Stimulated activated naive CD8-positive, alpha-beta T cell treated with anti-CD3 and anti-CD28 coated beads, Interleukin-15, Interleukin-2, amounts not matched to agents 100 U/mL and 50 U/mL, for 24 hours (primary cell): ENCODE measurements around the gene CCDC40.

ENCODE experiments used
- ATAC-seq: fragments of 150-1000 bp; cut with Tn5 transposase; one replicate; pipeline ENCODE4 v1.10.0; 2021
- DNase-seq: peaks from one replicate; pipeline ENCODE4 v3.0.0; 2021

CCDC40 gene

GRCh38 chr17:80018917-80019651 lies 17.4 kb upstream of the CCDC40 start:
- DNase-seq: no peak
- ATAC-seq: no peak

DNA sequence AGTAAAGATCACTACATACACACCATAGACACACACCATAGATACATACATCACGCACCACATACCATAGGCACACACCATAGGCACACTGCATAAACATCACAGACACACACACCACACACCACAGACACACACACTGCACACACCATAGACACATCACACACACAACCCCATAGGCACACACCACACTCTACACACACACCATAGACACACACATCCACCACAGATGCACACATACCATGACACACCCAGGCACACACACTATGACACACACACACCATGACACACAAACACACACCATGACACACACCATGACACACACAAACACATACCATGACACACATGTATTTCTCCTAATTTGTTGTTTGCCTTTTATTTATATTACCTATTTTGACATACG lies 14.8 kb upstream of the CCDC40 start:
- no peak for ATAC-seq
- DNase-seq: no peak

DNA sequence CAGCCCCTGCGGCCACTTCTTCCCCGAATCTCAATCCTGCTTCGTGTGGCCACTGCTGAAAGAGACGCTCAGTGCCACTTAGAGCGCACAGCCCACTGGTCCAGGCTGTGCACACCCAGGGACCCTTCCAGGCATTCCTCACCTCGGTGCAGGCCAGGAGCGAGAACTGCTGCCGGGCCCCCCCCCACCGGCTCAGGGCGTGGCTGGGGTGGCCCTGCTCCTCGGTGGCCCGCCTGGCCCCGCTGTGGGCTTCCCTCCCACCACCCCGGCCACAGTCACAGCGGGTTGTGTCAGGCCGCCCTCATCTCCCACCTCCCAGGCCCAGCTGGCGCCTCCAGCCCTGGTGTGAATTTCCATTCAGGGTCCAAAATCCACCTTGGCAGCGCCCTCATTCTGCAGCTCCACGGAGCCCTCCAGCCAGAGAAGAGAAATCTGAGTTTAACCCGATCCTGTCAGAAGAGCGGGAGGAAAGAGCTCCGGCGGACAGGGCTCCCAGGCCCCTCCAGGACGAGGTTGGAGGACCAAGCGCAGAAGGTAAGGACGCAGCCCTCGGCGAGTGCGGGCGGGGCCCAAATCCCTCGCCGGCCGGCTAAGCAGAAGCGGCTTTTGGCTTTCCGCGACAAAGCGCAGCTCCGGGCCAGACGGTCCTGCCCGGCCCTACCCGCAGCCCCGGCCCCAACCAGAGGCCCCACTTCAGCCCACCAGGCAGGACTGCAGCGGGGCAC lies 12.8 kb upstream of the CCDC40 start:
- ATAC-seq (no peak), DNase-seq (no peak)

DNA sequence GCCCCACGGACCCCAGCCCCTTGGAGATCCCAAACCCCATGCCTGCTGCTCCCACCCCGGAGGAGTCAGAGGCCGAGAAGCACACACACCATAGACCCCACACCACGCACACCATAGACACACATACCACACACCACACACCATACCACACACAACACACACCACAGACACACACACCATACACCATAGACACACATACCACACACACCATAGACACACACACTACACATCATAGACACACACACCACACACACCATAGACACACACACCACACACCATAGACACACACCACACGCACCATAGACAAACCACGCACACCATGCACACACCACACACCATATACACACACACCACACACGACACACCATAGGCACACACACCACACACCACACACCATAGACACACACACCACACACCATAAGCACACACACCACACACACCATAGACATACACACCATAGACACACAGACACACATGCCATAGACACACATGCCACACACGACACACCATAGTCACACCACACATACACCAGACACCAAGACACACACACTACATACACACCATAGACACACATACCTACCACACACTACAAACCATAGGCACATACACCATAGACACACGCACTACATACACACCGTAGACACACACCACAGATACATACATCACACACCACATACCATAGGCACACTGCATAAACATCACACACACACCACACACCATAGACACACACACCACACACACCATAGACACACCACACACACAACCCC lies 12.1 kb upstream of the CCDC40 start:
- DNase-seq (no peak), ATAC-seq (no peak)

DNA sequence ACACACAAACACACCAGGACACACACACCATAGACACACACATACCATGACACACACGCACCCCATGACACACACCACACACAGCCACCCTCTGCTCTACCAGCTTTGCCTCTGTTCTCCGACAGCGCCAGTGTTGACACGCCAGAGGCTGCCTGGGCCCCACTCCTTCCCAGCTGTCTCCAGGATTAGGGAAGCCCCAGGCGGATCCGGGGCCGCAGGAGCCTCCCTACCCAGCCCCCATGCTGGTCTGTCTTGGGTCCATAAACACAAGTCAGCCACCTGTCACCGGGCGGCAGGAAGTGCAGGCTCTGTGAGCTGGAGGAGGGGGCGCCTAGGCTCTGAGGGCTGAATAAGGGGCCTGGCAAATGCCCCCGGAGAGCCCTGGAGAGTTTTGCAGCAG lies 11.3 kb upstream of the CCDC40 start:
- DNase-seq (no peak), ATAC-seq (no peak)

DNA sequence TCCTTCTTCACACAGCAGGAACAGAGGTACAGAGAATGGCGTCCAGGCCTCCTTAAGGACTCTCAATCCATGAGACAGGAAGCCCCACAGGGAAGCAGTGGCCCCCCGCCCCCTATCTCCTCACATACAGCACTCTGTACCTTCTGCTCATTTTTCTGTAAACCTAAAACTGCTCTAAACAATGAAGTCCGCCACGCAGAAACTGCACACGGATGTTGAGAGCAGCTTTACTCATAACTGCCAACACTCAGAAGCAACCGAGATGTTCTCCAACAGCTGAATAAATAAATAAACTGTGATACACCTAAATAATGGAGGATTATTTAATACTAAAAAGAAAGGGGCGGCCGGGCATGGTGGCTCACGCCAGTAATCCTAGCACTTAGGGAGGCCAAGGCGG lies 10.6 kb upstream of the CCDC40 start:
- no peak for ATAC-seq
- DNase-seq: no peak

GRCh38 chr17:80026359-80027042 lies 9.9 kb upstream of the CCDC40 start:
- ATAC-seq (no peak), DNase-seq (no peak)

- DNase-seq: no peak
- no peak for ATAC-seq
Measured at GRCh38 chr17:80027043-80027435, 9.4 kb upstream of the CCDC40 start.

GRCh38 chr17:80028030-80028429 lies 8.4 kb upstream of the CCDC40 start:
- DNase-seq: no peak
- no peak for ATAC-seq

- DNase-seq (no peak), ATAC-seq (no peak)
Measured at GRCh38 chr17:80029258-80029974, 7.0 kb upstream of the CCDC40 start.

GRCh38 chr17:80030730-80031410 lies 5.6 kb upstream of the CCDC40 start:
- DNase-seq (no peak), ATAC-seq (no peak)

DNA sequence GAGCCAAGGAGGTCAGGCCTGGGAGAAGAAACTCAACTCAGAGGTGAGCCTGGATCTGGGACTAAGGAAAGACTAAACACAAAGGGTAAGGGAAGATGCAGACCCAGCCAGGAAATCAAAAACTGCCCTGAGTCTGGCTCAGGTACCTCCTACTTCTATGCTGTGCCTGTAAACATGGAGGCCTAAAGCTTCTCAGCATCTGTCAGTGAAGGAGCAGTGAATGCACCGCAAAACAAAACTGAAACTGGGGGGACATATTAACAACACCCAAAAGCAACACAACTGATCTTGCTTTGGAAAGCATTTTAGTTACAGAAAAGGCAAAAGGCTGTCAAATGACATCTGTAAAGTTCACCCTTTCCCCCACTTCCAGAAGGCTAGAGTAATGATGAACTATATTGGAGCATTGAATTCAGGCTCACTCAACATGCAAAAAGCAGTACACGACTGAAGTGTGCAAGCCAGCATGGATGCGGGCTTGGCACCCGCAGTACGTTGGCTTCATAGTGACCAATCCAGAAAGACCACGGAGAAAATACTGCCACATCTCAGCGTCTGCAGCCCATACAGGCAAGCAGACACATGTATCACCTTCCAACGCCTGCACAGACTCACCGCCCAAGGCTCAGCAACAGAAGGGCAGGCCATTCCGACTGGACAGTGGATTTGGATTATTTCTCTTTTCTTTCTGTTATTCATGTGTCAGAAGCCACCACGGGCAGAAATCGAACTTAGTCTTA lies 4.6 kb upstream of the CCDC40 start:
- ATAC-seq (no peak), DNase-seq (no peak)

DNA sequence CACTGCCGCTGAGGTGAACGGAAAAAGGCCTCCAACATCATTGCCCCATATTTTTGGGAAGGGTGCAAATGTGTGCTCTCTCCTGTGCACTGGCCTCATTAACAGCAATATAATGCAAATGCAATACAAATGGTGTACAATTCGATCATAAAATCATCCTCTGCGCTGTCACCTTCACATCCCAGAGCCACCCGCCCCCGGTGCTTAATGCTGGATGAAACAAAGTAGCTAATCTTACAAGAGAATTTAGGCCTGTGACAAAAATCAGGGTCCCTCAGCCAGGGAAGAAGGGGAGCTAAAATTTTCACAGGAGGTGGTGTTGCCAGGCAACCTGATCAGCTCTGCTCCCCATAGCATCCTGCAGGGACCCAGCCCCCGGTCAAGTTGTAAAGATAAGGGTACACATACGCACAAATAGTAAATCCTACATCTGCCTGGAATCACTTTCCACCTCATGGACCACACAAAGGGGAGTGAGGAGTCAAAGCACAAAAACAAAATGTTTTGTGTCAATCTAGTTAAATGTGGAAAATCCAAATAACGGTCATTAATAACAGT lies 3.7 kb upstream of the CCDC40 start:
- DNase-seq (no peak), ATAC-seq (no peak)

- ATAC-seq: no peak
- no peak for DNase-seq
Measured at GRCh38 chr17:80033840-80034239, 2.6 kb upstream of the CCDC40 start.

DNA sequence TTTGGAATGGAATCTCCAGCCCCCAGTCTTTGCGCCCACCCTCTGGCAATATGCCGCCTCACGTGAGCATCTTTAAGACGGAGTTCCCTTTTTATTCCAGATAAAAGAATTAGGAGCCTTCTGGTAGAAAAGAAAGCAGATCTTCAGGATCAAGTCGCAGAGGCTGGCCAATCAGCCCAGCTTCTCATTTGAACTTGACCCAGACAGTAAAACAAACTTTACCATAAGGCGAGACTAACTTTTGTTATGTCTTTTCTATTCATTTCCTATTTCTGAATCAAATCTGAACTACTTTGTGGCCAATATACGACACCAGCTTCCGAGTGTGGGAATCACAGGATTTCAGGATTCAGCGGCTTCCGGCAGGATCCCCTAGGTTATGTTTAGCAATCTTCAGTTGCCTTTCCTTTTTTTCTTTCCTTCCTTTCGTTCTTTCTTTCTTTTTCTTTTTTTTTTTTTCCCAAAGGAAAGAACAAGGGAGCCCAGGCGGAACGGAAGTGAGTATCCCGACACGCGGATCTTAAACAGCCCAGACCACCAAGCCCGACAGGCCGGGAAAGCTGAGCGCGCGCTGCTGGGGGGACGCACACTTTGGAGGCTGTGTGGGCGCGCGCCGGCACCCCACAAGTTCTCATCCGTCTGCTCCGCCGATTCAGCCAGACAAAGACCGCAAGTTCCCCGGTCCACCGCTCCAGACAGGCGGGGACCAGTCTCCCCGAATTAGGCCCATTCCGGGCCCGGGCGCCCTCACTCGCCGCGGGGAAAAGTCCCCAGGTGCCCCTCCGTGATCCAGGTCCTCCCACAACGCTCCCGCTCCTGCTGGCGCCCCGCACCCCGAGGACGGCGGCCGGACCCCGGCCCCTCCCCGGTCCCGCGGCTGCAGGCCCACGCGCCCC lies 1.4 kb upstream of the CCDC40 start:
- ATAC-seq: peak; percentile 14
- DNase-seq: peak; percentile 46

- ATAC-seq (no peak), DNase-seq (no peak)
Measured at GRCh38 chr17:80035687-80035936, 830 bp upstream of the CCDC40 start, which contains the start of gene TBC1D16. Gene TBC1D16, minus strand, starts transcription at chr17:80035872. Its CDS starts 22,325 bp downstream, at chr17:80013547.

- peak; percentile 33 for ATAC-seq
- peak; percentile 36 for DNase-seq
Measured at GRCh38 chr17:80036715-80037477, 454 bp downstream of the CCDC40 start.

- ATAC-seq: no peak
- no peak for DNase-seq
Measured at GRCh38 chr17:80043963-80044362, 7.5 kb downstream of the CCDC40 start.

DNA sequence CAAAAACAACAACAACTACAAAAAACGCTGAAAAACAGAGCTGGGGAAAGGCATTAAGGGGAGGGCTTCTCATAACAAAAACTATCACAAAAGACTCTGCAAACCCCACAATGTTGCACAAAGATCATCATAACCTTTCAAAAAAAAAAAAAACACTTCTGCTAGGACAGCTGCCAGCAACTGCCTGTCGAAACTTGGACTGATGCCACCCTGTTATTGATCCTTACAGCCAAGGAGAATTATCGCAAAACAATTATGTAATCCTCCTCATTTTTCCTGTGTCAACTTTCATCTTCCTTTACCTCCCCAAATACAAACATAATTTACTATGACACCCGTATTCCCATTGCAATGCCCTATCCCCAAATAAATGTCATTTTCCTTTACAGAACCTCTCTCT lies 9.3 kb downstream of the CCDC40 start:
- DNase-seq (no peak), ATAC-seq (no peak)
